NCI-H69 (cell line): ENCODE results near the gene RIMBP2.
"Not testable (repeated sequence)": the region's sequence is repeated elsewhere in the genome, so short reads cannot be mapped to it uniquely, and the experiment has no call there.

Experiments
- DNase-seq: peaks from one replicate; lab custom pipeline; 2025; lab: John Stamatoyannopoulos, UW

RIMBP2 gene

GRCh38 chr12:130595566-130595965, 120.5 kb downstream of the RIMBP2 start:
- no peak for DNase-seq

GRCh38 chr12:130593056-130593455, 123.0 kb downstream of the RIMBP2 start:
- DNase-seq = no peak

GRCh38 chr12:130592641-130593040, 123.5 kb downstream of the RIMBP2 start:
- DNase-seq = no peak

- DNase-seq = no peak
Measured at GRCh38 chr12:130591736-130592135, 124.4 kb downstream of the RIMBP2 start.

DNA sequence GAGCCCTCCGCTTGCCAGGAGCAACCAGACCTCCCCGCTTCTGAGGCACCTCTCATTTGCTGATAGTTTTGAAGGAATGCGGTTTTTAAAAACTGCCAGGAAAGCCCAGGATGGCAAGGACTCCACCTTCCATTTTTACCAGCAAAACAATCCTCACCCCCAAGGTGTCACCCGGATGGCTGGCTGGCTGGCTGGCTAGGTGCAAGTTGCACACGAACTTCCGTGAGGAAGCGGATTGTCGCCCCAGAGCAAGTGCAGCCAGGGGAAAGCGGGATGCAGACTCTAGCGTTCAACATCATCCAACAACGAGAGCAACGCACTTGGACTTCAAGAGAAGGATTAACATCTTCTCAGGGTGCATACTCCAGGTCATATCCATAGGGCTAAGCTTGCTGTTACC, 125.4 kb downstream of the RIMBP2 start:
- no peak for DNase-seq

- DNase-seq = no peak
Measured at GRCh38 chr12:130589540-130590317, 126.4 kb downstream of the RIMBP2 start.

DNA sequence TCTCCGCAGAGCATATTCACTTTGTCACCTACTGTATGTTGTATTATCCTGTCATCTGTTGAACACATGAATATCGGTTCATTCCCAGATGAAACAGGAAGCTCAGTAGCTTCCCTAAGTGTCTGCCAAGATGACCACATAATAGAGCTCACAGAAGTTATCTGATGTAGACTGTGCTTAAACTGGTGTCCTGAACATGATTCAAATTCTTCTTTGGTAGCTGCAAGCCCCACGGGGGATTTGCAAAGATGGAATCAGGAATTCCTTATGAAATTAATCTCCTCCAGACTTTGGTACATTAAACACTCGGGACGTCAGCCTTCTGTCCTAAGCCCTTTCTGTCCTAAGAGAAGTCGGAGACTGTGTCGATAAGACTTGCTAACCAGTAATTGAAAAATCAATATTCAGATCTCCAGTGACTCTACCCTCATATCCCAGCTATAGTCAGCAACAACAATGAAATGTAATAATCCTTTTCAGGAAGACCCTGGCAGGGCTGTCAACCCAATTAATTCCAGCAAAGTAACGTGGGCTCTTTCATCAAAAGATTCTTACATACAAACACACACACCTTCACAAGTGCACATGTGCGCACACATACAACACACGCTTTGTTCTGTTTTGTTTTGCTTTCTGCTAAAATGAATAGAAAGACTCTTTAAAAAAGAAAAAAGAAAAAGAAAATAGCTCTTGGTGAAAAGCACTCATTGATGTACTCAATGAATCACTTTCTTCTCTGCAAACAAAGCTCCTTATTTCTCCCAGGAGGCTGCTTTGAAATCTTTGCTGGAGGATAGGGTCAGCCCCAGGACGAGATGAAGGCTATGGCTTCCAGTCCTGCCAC, 127.2 kb downstream of the RIMBP2 start:
- no peak for DNase-seq

DNA sequence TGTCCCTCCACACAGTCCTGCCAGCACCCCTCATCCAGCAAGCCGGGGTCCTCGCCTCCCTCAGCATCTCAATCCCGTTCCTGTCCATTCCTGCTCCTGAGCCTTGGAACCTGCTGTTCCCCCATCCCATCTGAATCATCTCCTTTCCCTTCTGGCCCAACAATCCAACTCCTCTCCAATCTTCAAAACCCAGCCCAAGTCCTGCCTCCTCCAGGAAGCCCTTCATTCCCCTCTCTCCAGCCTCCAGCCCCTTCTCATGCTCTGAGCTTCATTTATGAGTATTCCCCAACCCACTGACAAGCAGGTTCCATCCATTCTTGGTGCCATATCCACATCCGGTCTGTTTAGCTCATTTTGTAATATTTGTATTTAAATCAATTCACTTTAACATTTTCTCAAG, 128.1 kb downstream of the RIMBP2 start:
- DNase-seq = no peak

GRCh38 chr12:130584475-130584874, 131.6 kb downstream of the RIMBP2 start:
- DNase-seq = not testable (repeated sequence)

DNA sequence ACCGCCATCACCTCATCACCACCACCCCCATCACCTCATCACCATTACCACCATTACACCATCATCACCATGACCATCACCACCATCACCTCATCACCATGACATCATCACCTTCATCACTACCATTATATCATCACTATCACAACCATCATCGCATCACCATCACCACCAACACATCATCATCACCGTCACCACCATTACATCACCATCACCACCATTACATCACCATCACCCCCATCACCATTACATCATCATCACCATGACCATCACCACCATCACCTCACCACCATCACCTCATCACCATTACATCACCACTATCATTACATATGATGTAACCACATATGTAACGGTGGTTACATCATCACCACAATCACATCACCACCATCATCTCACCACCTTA, 132.3 kb downstream of the RIMBP2 start:
- DNase-seq = no peak

DNA sequence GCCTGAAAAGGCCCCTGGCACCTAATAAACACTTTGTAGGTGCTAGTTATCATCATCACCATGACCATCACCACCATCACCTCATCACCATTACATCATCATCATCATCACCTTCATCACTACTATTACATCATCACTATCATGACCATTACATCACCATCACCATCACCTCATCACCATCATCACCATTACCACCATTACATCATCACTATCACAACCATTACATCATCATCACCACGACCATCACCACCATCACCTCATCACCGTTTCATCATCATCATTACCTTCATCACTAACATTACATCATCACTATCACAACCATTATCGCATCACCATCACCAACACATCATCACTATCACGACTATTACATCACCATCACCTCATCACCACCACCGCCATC, 132.8 kb downstream of the RIMBP2 start:
- no peak for DNase-seq

- DNase-seq = no peak
Measured at GRCh38 chr12:130582286-130582685, 133.8 kb downstream of the RIMBP2 start.

GRCh38 chr12:130581782-130582181, 134.3 kb downstream of the RIMBP2 start:
- no peak for DNase-seq

DNA sequence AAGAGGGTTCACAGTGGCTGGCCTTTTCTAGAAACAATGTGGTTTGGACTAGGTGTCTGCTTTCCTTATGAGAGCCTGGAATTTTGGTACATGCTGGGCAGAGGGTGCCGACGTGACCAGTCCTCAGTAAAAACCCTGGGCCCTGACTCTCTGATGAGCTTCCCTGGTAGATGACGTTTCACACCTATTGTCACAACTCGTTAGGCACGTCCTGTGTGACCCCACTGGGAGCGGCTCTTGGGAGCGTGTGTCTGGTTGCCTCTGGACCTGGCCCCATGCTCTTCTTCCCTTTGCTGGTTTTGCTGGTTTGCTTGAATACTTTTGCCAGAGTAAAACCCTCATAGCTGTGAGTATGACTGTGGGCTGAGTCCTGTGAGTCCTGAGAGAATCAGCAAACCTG, 136.9 kb downstream of the RIMBP2 start:
- no peak for DNase-seq

DNA sequence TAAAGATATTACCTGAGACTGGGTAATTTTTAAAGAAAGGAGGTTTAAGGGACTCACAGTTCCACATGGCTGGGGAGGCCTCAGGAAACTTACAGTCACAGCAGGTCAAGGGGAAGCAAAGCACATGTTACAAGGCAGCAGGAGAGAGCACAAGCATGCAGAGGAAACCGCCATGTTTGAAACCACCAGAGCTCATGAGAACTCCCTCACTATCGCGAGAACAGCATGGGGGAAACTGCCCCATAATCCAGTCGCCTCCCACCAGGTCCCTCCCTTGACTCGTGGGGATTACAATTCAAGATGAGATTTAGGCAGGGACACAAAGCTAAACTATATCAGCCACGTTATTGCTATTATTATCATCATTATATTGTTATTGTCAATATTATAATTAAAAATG, 138.7 kb downstream of the RIMBP2 start:
- no peak for DNase-seq

GRCh38 chr12:130576371-130576816, 139.7 kb downstream of the RIMBP2 start:
- DNase-seq = peak; percentile 39

DNA sequence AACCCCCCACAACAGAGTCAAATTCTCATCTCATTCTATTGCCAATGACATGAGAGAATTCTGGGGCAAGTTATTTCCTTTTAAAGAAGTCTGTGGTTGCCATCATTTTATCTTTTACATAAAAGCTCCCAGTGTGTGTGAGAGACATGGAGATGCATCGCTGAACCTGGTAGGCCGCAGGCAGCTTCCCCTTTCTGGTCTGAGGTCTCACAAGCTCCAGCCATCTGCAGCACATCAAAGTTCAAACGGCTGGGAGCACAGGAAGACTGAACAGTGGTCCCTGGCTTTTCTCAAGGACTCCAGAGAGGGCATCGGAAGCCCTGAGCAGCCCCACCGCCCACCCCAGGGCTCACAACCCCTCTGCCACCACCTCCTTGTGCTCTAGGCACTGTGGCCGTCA, 141.7 kb downstream of the RIMBP2 start:
- no peak for DNase-seq

- DNase-seq = no peak
Measured at GRCh38 chr12:130573766-130574165, 142.3 kb downstream of the RIMBP2 start.

GRCh38 chr12:130573235-130573634, 142.9 kb downstream of the RIMBP2 start:
- no peak for DNase-seq

DNA sequence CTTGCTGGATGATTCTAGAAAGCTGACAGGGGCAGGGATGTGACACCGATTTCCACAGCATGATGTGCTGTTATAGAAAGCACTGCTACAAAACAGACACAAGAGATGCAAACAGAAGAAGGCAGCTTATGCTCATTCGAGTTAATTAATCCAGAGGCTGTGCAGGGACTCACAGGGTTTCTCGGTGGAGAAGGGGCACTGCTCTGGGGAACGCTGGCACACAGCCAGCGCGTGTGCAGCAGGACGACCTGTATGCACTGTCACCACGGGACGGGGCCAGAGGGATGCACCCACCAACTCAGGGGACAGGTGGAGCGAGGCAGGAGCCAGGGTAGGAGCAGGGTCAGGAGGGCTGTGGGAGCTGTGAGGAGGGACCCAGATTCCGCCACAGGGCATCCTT, 143.5 kb downstream of the RIMBP2 start:
- no peak for DNase-seq

DNA sequence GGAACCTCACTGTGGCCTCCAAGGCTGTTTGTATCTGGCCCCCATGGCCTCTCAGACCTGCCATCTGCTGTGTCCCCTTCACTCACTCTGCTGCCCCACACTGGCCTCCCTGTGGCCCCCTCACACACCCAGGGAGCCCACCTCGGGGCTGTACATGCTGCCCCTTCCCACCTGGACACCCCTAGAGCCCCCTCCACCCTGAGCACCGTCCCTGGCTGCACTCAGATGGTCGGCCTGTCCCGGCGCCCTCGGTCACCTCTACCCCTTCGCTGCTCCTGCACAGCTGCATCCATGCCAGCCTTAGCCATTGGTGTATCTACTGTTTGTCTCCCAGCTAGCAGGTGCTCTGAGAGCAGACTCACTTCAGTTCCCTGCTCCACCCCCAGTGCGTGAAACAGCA, 144.4 kb downstream of the RIMBP2 start:
- no peak for DNase-seq

- no peak for DNase-seq
Measured at GRCh38 chr12:130571089-130571488, 145.0 kb downstream of the RIMBP2 start.

GRCh38 chr12:130569521-130569920, 146.6 kb downstream of the RIMBP2 start:
- DNase-seq = no peak
